HL-60 (cell line): ENCODE data around the gene SGPP2.

ENCODE experiments used
- CTCF ChIP-seq: IDR thresholded peaks from one replicate; pipeline ENCODE4 v1.5.1; 2011; ENCODE audit warnings: low read length, control low read depth, inconsistent platforms; ENCODE audit not compliant: insufficient read depth
- POLR2AphosphoS5 ChIP-seq: IDR thresholded peaks from 2 replicates; pipeline ENCODE4 v1.6.1; 2012; ENCODE audit warnings: low read depth

DNA sequence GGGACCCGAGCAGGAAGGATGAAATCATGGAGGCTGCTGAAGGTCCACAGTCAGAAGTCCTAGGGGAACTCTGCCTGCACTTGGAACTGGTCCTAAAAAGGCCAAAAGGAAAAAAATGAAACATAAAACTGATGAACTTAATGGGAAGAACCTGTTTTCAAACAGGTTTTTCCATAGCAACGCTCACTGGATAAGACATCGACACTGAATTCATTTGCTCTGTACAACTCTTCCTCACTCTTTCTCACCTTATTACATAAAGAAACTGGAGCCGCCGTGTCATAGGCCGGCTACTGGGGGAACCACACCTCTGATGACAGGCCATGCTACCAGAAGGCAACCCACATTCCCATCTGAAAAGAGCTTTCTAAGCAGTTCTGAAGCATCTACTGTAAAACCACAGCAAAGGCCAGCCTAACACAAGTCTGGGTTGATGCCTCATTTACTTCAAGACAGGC is 147.9 kb downstream of the SGPP2 start:
- TF ChIP-seq CTCF (no peak), POLR2AphosphoS5 (no peak)
